ENCODE results near the gene FLVCR2.
"Not testable (repeated sequence)": the region's sequence is repeated elsewhere in the genome, so short reads cannot be mapped to it uniquely, and the experiment has no call there.

The FLVCR2 gene

GRCh38 chr14:75591987-75592575, 13.7 kb downstream of the FLVCR2 start:
- no peak for DNase-seq (ENCODE audit: low spot score)

GRCh38 chr14:75595226-75595625, 16.8 kb downstream of the FLVCR2 start:
- no peak for DNase-seq (ENCODE audit: low spot score)

DNA sequence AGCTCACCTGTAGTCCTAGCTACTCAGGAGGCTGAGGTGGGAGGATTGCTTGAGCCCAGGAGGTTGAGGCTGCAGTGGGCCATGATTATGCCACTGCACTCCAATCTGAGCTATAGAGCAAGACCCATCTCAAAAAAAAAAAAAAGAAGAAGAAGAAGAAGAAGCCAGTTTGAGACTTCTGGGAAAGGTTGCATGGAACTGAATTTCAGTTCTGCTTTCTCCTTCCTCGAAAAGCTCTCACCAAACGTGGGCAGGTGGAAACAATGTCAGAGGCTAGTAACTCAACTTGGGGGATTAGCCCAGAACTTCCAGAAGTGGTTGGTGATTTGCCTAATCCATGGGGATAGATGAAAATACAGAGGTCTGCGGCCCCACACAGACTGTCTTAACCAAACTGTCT, 18.7 kb downstream of the FLVCR2 start:
- DNase-seq (ENCODE audit: low spot score): no peak

GRCh38 chr14:75600100-75600499, 21.7 kb downstream of the FLVCR2 start:
- not testable (repeated sequence) for DNase-seq (ENCODE audit: low spot score)

DNA sequence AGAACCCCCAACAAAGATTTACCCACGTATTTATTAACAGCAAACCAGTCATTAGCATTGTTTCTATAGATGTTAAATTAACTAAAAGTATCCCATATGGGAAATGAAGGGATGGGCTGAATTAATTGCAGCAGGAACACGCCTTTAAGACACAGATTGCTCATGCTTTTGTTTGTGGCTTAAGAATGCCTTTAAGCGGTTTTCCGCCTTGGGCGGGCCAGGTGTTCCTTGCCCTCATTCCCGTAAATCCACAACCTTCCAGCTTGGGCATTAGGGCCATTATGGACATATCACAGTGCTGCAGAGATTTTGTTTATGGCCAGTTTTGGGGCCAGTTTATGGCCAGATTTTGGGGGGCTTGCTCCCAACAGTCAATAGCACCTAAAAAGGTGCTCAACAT, 22.6 kb downstream of the FLVCR2 start:
- not testable (repeated sequence) for DNase-seq (ENCODE audit: low spot score)

DNA sequence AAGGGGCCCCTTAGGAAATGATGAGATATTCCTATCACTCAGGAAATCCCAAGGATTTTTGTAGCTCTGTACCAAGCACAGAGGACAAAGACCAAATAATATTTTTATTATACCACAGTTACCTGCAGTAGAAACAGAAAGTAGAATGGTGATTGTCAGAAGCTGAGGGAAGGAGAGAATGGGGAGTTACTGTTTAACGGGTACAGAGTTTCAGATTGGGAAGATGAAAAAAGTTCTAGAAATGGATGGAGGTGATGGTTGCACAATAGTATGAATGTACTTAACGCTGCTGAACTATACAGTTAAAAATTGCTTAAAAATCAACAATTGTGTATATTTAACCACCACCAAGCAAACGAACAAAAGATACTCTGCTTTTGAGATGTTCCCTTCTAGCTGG, 24.1 kb downstream of the FLVCR2 start:
- no peak for DNase-seq (ENCODE audit: low spot score)

- no peak for DNase-seq (ENCODE audit: low spot score)
Observed at GRCh38 chr14:75604979-75605851, 26.8 kb downstream of the FLVCR2 start.

- no peak for DNase-seq (ENCODE audit: low spot score)
Observed at GRCh38 chr14:75605916-75606315, 27.5 kb downstream of the FLVCR2 start.

- no peak for DNase-seq (ENCODE audit: low spot score)
Observed at GRCh38 chr14:75607044-75607443, 28.6 kb downstream of the FLVCR2 start.

GRCh38 chr14:75607842-75608640, 29.6 kb downstream of the FLVCR2 start:
- no peak for DNase-seq (ENCODE audit: low spot score)

DNA sequence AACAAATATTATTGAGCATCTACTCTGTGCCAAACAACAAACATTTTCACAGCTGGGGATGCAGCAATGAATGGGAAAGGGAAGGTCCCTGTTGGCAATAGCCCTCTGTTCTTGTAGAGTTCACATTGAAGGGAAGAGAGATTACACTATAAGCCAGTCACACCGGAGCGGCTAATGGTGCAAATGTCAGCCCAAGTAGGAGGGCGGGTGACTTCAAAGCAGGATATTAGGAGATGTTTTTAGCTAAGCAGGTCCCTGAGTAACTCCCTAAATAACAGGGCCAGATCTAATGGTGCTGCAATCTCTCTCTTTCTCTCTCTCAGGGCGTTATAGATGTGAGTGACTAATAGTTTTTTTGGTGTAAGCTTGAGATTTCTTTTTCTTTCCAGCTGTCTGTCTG, 30.7 kb downstream of the FLVCR2 start:
- no peak for DNase-seq (ENCODE audit: low spot score)

DNA sequence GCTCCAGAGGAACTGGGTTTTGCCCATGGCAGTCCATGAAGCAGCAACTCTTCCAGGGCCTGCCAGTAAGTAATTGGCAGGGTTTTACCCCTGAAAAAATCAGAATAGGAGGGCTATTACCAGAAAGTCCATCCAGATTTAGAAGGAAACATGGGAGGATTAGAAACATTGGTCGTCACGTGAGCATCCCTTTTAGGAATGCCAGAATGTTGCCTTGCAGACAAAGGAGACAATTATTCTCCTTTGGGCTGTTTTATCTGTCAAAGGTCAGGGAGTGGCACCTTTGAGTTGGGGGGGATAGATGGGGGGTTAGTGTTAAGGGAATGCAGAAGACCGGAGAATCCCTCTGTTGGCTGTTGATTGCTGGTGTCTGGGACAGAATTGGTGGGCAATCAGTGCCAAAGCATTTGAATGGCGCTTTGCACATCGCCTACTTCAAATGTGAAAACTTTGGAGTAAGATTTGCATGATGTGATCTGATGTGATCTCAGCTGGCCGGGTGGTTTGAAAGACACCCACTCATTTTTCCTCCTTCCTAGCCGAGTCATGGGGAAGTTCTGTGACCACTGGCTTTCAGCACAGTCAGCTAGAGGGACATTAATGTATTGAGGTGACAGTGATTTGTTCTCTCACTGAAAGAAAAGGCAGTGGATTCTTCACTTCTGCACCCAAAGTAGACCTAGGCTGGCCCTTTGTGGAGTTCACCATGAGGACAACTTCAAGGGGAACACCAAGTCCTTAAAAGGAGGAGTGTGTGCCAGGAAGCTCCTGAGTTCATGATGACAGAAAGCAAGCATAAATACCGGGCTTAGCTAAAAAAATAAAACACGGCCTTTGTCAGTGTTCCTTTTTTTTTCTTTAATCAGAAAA, 31.4 kb downstream of the FLVCR2 start:
- DNase-seq (ENCODE audit: low spot score): no peak

DNA sequence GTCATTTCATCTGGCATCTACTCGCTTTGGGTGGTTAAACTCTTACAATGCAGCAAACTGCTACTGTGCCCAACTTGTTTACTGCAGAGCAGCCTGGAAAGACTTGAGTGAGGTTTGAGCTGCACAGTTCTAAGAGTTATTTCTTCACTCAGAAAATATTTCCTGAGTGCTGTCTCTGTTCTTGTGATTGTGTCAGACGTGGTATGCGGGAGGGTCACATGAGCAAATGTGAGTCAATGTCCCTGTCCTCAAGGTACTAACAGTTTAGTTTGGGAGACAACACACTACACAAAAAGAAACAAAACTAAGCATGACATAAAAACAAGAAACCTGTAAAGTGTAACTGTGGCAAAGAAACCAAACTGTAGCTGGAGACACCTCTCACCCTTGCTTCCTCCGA, 32.4 kb downstream of the FLVCR2 start:
- DNase-seq (ENCODE audit: low spot score): no peak

GRCh38 chr14:75612157-75612556, 33.7 kb downstream of the FLVCR2 start:
- no peak for DNase-seq (ENCODE audit: low spot score)

- no peak for DNase-seq (ENCODE audit: low spot score)
Observed at GRCh38 chr14:75614179-75614578, 35.8 kb downstream of the FLVCR2 start.

- no peak for DNase-seq (ENCODE audit: low spot score)
Observed at GRCh38 chr14:75615200-75615599, 36.8 kb downstream of the FLVCR2 start.

DNA sequence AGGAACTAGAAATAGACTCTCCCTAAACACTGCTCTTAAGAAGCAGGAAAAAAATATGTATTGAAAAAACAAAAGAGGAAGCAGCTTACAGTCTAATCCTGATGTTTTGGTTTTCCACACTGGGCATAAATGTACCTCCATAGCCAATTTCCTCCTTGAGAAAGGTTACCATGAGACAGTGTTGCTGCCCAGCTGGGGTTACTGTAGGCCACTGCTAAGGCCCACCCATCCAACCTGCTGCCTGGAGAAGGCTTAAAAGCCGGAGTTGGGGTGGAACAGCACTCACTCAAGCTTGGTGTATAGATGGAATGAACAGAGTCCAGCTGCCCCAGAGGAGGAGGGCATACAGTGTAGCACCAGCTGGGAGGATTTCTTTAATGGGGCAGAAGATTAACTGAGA, 41.1 kb downstream of the FLVCR2 start:
- no peak for DNase-seq (ENCODE audit: low spot score)

- DNase-seq (ENCODE audit: low spot score): no peak
Observed at GRCh38 chr14:75625034-75625433, 46.6 kb downstream of the FLVCR2 start.

- DNase-seq (ENCODE audit: low spot score): no peak
Observed at GRCh38 chr14:75626396-75626795, 48.0 kb downstream of the FLVCR2 start.

- DNase-seq (ENCODE audit: low spot score): no peak
Observed at GRCh38 chr14:75626863-75627262, 48.4 kb downstream of the FLVCR2 start.

- DNase-seq (ENCODE audit: low spot score): no peak
Observed at GRCh38 chr14:75627406-75627805, 49.0 kb downstream of the FLVCR2 start.
